ENCODE results near the gene SIGLEC7.

The SIGLEC7 gene

GRCh38 chr19:51119611-51120010 is 22.5 kb upstream of the SIGLEC7 start:
- Histone ChIP-seq H3K9me3 (ENCODE audit: low read length) (no peaks in the 10 kb centered on the region), H2AFZ (ENCODE audit: low read length) (no peak overlapping the region), H3K4me1 (ENCODE audit: insufficient read depth, low read length, severe bottlenecking) (no peaks in the 10 kb centered on the region), H3K27me3 (ENCODE audit: insufficient read depth, low read length) (no peaks in the 10 kb centered on the region), H4K20me1 (ENCODE audit: insufficient read depth, low read length) (no peaks in the 10 kb centered on the region), H3K9me2 (ENCODE audit: low read depth, low read length) (no peaks in the 10 kb centered on the region), H3K36me3 (ENCODE audit: insufficient read depth, low read length) (no peaks in the 10 kb centered on the region), H3K4me2 (ENCODE audit: low read length) (no peak overlapping the region), H3K4me3 (ENCODE audit: low read depth, low read length, poor library complexity, severe bottlenecking) (no peak overlapping the region), H3K9ac (ENCODE audit: low read length) (no peak overlapping the region), H3F3A (ENCODE audit: insufficient read depth, low read length) (no peaks in the 10 kb centered on the region), H3K79me2 (ENCODE audit: insufficient read depth, low read length) (no peaks in the 10 kb centered on the region), H3K27ac (ENCODE audit: low read depth, low read length, poor library complexity, severe bottlenecking) (no peak overlapping the region)
- TF ChIP-seq EZH2 (IDR thresholded peaks at IDR 0.05; ENCODE audit: borderline replicate concordance, low read length): no peak
- no peak for TF ChIP-seq CTCF (IDR thresholded peaks at IDR 0.05; ENCODE audit: low read length)

GRCh38 chr19:51120160-51120559 is 21.9 kb upstream of the SIGLEC7 start:
- Histone ChIP-seq H3K9ac (ENCODE audit: low read length) (no peak overlapping the region), H3K27me3 (ENCODE audit: insufficient read depth, low read length) (no peaks in the 10 kb centered on the region), H3K4me2 (ENCODE audit: low read length) (no peak overlapping the region), H3K4me3 (ENCODE audit: low read depth, low read length, poor library complexity, severe bottlenecking) (no peak overlapping the region), H3K36me3 (ENCODE audit: insufficient read depth, low read length) (no peaks in the 10 kb centered on the region), H3K4me1 (ENCODE audit: insufficient read depth, low read length, severe bottlenecking) (no peaks in the 10 kb centered on the region), H3K27ac (ENCODE audit: low read depth, low read length, poor library complexity, severe bottlenecking) (no peak overlapping the region), H2AFZ (ENCODE audit: low read length) (no peak overlapping the region), H3K9me2 (ENCODE audit: low read depth, low read length) (no peaks in the 10 kb centered on the region), H3F3A (ENCODE audit: insufficient read depth, low read length) (no peaks in the 10 kb centered on the region), H4K20me1 (ENCODE audit: insufficient read depth, low read length) (no peaks in the 10 kb centered on the region), H3K79me2 (ENCODE audit: insufficient read depth, low read length) (no peaks in the 10 kb centered on the region), H3K9me3 (ENCODE audit: low read length) (no peaks in the 10 kb centered on the region)
- TF ChIP-seq CTCF (IDR thresholded peaks at IDR 0.05; ENCODE audit: low read length): no peak
- no peak for TF ChIP-seq EZH2 (IDR thresholded peaks at IDR 0.05; ENCODE audit: borderline replicate concordance, low read length)

- no peaks in the 10 kb centered on the region for H4K20me1 ChIP-seq (ENCODE audit: insufficient read depth, low read length)
- no peaks in the 10 kb centered on the region for H3K27me3 ChIP-seq (ENCODE audit: insufficient read depth, low read length)
- H3K4me2 ChIP-seq (ENCODE audit: low read length): no peak overlapping the region
- no peaks in the 10 kb centered on the region for H3K36me3 ChIP-seq (ENCODE audit: insufficient read depth, low read length)
- H3K4me3 ChIP-seq (ENCODE audit: low read depth, low read length, poor library complexity, severe bottlenecking): no peak overlapping the region
- H3K9me3 ChIP-seq (ENCODE audit: low read length): no peaks in the 10 kb centered on the region
- H3K4me1 ChIP-seq (ENCODE audit: insufficient read depth, low read length, severe bottlenecking): no peaks in the 10 kb centered on the region
- H3K79me2 ChIP-seq (ENCODE audit: insufficient read depth, low read length): no peaks in the 10 kb centered on the region
- H3F3A ChIP-seq (ENCODE audit: insufficient read depth, low read length): no peaks in the 10 kb centered on the region
- no peaks in the 10 kb centered on the region for H3K9me2 ChIP-seq (ENCODE audit: low read depth, low read length)
- TF ChIP-seq EZH2 (IDR thresholded peaks at IDR 0.05; ENCODE audit: borderline replicate concordance, low read length) (no peak), CTCF (IDR thresholded peaks at IDR 0.05; ENCODE audit: low read length) (no peak)
- no peak overlapping the region for H2AFZ ChIP-seq (ENCODE audit: low read length)
- no peak overlapping the region for H3K27ac ChIP-seq (ENCODE audit: low read depth, low read length, poor library complexity, severe bottlenecking)
- no peak overlapping the region for H3K9ac ChIP-seq (ENCODE audit: low read length)
Observed at GRCh38 chr19:51121257-51121656, 20.8 kb upstream of the SIGLEC7 start.

Measured in OCI-LY1 (cell line).